GM06990 (cell line): ENCODE measurements around the gene CCDC149.

ENCODE experiments used
- DNase-seq: peaks from one replicate; pipeline ENCODE4 v3.0.0-alpha.2; 2011; ENCODE audit not compliant: insufficient read length; ENCODE audit errors: extremely low read depth
- H3K27me3 ChIP-seq: replicated peaks from 2 replicates; pipeline ENCODE4 v1.6.0; 2011; ENCODE audit warnings: low read length; ENCODE audit not compliant: control insufficient read depth, insufficient read depth
- H3K36me3 ChIP-seq: 2 replicates; pipeline ENCODE4 v1.5.1; 2011; ENCODE audit warnings: low read length; ENCODE audit not compliant: control insufficient read depth, insufficient read depth
- H3K4me3 ChIP-seq: replicated peaks from 2 replicates; pipeline ENCODE4 v1.5.1; 2011; ENCODE audit warnings: low read depth, mild to moderate bottlenecking, control low read depth, low read length
- CTCF ChIP-seq: IDR thresholded peaks from 2 replicates; pipeline ENCODE4 v1.5.1; 2011; ENCODE audit warnings: low read length, control low read depth, mild to moderate bottlenecking, inconsistent platforms; ENCODE audit not compliant: insufficient read depth, poor library complexity, severe bottlenecking

The CCDC149 gene

GRCh38 chr4:24800325-24800895, 112.4 kb downstream of the CCDC149 start:
- Histone ChIP-seq H3K36me3 (no peaks in the 10 kb centered on the region), H3K27me3 (no peaks in the 10 kb centered on the region; the same call in 1 of the 2 replicates), H3K4me3 (no peak overlapping the region)
- no peak for DNase-seq
- no peak for TF ChIP-seq CTCF

- no peak for TF ChIP-seq CTCF
- H3K4me3 ChIP-seq, result no peak overlapping the region
- H3K27me3 ChIP-seq, result no peaks in the 10 kb centered on the region; the same call in 1 of the 2 replicates
- H3K36me3 ChIP-seq, result no peaks in the 10 kb centered on the region
- no peak for DNase-seq
These were observed 113.1 kb downstream of the CCDC149 start for GRCh38 chr4:24799544-24800324.

- Histone ChIP-seq H3K36me3 (no peaks in the 10 kb centered on the region), H3K27me3 (no peaks in the 10 kb centered on the region; the same call in 1 of the 2 replicates), H3K4me3 (no peak overlapping the region)
- no peak for DNase-seq
- no peak for TF ChIP-seq CTCF
These were observed 113.7 kb downstream of the CCDC149 start for GRCh38 chr4:24799196-24799543.

GRCh38 chr4:24798036-24798610, 114.7 kb downstream of the CCDC149 start:
- no peak for TF ChIP-seq CTCF
- Histone ChIP-seq H3K27me3 (no peaks in the 10 kb centered on the region; the same call in 1 of the 2 replicates), H3K4me3 (no peak overlapping the region), H3K36me3 (no peaks in the 10 kb centered on the region)
- DNase-seq, result no peak

- Histone ChIP-seq H3K36me3 (no peaks in the 10 kb centered on the region), H3K4me3 (no peak overlapping the region), H3K27me3 (no peaks in the 10 kb centered on the region; the same call in 1 of the 2 replicates)
- no peak for DNase-seq
- TF ChIP-seq CTCF, result no peak
These were observed 116.2 kb downstream of the CCDC149 start for GRCh38 chr4:24796620-24797019.
